T-helper 1 cell treated with Interleukin-12 subunit alpha and Interleukin-12 subunit beta and Interleukin-4 antibody, amounts not matched to agents 30 μg/mL and 1 μg/mL, for 36 hours (primary cell): ENCODE measurements around the gene AGXT2.

Experiments
- H3K27ac Mint-ChIP-seq: one replicate; pipeline ENCODE4 v1.8.0; 2021; ENCODE audit warnings: mild to moderate bottlenecking, mixed read lengths
- H3K27me3 Mint-ChIP-seq: one replicate; pipeline ENCODE4 v1.8.0; 2021; ENCODE audit warnings: low read depth, mixed read lengths
- H3K36me3 Mint-ChIP-seq: one replicate; pipeline ENCODE4 v1.8.0; 2021; ENCODE audit warnings: low read depth, mixed read lengths
- H3K4me1 Mint-ChIP-seq: one replicate; pipeline ENCODE4 v1.8.0; 2021; ENCODE audit warnings: low read depth, mixed read lengths
- H3K4me3 Mint-ChIP-seq: one replicate; pipeline ENCODE4 v1.8.0; 2021; ENCODE audit warnings: mild to moderate bottlenecking, moderate library complexity, mixed read lengths
- H3K9me3 Mint-ChIP-seq: one replicate; pipeline ENCODE4 v1.8.0; 2021; ENCODE audit warnings: mixed read lengths

The AGXT2 gene, protein sequence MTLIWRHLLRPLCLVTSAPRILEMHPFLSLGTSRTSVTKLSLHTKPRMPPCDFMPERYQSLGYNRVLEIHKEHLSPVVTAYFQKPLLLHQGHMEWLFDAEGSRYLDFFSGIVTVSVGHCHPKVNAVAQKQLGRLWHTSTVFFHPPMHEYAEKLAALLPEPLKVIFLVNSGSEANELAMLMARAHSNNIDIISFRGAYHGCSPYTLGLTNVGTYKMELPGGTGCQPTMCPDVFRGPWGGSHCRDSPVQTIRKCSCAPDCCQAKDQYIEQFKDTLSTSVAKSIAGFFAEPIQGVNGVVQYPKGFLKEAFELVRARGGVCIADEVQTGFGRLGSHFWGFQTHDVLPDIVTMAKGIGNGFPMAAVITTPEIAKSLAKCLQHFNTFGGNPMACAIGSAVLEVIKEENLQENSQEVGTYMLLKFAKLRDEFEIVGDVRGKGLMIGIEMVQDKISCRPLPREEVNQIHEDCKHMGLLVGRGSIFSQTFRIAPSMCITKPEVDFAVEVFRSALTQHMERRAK

DNA sequence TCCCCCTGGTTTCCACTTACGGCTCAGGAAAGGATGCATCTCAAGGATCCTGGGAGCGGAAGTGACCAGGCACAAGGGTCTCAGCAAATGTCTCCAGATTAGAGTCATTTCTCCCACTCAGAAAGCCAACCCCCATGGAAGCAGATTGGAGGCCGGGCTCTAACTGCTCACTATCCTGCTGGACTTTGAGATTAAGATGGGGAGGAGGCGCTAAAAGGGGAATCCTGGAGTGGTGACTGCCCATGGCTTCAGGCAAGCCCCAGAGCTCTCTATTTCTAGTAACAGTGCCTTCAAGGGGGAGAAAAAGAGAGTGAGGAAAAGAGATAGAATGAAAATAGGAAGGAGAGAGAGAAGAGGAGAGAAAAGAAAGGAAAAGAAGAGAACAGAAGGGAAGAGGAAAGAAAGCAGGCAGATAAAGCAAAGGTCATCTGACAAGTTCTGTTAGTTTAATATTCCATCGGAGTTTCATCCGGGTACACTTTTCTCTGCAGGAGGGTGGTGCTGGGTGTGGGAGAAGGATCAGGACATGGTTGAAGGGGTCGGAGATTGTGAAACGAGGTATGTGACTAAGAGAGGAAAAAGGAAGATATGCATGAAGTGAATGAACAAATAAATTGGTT lies at the start of gene AGXT2:
AGXT2 (minus strand) TSS at position 165 of the 620 bp plus-strand sequence; CDS start at position 108, 57 bp downstream.
- Mint-ChIP-seq H3K9me3 (no peaks in the 10 kb centered on the region), H3K36me3 (no peaks in the 10 kb centered on the region), H3K4me1 (no peaks in the 10 kb centered on the region), H3K27me3 (peaks cover 4% of the 10 kb centered on the region), H3K4me3 (no peak within 1 kb of the TSS), H3K27ac (no peak within 1 kb of the TSS)

DNA sequence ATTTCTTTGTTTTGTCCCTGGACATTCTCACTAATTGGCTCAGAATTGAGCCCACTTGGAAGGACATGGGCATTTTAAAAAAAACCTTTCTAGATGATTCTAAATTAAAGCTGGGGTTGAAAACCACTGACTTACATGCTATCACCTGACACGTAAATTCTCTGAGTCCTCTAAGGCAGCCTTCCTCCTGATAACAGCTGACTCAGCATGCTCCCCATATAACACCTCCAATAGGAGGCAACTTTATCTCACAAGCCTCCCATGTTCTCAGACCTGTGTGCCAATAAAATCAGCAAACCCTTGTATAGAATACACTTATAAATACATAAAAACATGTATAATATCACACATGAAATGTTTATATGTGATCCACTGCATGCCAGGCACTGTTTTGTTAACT lies 49.2 kb upstream of the AGXT2 start:
- peaks cover 5% of the 10 kb centered on the region for H3K27me3 Mint-ChIP-seq
- no peaks in the 10 kb centered on the region for H3K4me1 Mint-ChIP-seq
- H3K9me3 Mint-ChIP-seq: no peaks in the 10 kb centered on the region
- no peaks in the 10 kb centered on the region for H3K36me3 Mint-ChIP-seq
- no peak overlapping the region for H3K4me3 Mint-ChIP-seq
- H3K27ac Mint-ChIP-seq: no peak overlapping the region

DNA sequence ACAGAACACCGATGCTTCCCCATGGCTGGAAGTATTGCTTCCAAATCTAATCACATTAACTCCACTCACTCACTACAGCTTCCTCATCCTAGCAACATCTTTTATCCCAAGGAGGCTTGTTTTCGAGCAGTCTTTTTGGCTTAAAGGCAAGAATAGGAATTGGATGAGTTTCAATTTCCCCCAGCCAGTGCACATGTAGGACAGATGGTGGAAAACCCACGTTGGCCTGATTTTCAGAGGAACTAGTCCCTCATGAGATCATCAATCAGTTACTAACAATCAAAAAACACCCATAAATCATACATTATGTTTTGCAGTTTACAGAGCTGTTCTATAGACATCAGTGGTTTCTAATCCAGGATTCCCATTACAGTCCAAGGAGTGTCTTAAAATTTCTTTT lies 48.5 kb upstream of the AGXT2 start:
- Mint-ChIP-seq H3K27me3 (peaks cover 5% of the 10 kb centered on the region), H3K4me1 (no peaks in the 10 kb centered on the region), H3K36me3 (no peaks in the 10 kb centered on the region), H3K27ac (no peak overlapping the region), H3K9me3 (no peaks in the 10 kb centered on the region), H3K4me3 (no peak overlapping the region)

DNA sequence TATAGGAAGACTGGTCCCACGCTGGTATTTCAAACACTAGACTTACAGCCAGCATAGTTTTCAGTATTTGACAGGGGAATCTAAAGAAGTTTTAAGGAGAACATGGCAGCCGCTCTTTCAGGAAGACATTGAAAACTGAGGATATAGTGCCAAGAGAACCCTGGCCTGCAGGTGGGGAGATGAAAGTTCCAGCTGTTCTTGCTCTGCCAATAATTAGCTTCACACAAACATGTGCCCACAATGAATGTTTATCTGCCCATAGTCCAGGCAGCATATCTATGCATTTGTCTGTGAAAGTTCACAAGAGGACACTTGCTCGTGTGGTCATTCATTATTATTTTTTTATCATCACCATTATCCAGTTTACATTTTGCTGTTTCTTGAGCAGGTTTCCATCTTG lies 47.6 kb upstream of the AGXT2 start:
- Mint-ChIP-seq H3K9me3 (no peaks in the 10 kb centered on the region), H3K36me3 (no peaks in the 10 kb centered on the region), H3K4me1 (no peaks in the 10 kb centered on the region), H3K4me3 (no peak overlapping the region), H3K27ac (no peak overlapping the region), H3K27me3 (peaks cover 5% of the 10 kb centered on the region)

DNA sequence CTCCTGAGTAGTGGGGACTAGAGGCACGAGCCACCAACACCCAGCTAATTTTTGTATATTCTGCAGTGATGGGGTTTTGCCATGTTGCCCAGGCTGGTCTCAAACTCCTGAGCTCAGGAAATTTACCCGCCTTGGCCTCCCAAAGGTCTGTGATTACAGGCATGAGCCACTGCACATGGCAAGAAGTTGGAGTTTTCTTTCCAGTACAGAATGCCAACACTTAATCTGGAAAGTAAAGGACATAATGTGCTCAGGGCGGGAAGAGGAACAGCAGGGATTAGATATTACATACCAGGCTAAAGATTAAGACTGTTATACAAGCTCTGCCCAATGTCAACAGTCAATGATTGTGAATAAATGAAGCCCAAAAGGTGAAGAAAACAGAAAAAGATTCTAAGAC lies 47.2 kb upstream of the AGXT2 start:
- peaks cover 5% of the 10 kb centered on the region for H3K27me3 Mint-ChIP-seq
- no peak overlapping the region for H3K4me3 Mint-ChIP-seq
- H3K9me3 Mint-ChIP-seq: no peaks in the 10 kb centered on the region
- H3K36me3 Mint-ChIP-seq: no peaks in the 10 kb centered on the region
- no peak overlapping the region for H3K27ac Mint-ChIP-seq
- H3K4me1 Mint-ChIP-seq: no peaks in the 10 kb centered on the region

DNA sequence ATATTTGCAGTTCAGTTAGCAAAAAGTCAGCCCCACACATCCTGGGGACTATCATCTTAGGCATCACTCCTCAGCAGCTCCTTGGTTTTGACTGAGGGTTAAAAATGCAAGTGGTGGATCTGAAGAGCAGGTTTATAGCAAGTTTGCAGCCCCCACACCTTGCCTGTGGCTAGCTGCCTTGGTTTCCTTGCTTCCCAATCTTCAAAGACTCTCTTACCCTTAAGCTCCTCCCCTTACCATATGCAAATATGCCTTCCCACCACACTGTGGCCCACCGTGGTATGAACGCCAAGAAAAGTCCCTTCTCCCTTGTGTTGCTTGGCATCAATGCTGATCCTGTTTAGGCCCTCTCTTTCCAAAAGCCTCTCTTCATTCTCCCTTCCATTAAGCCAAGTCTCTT lies 45.0 kb upstream of the AGXT2 start:
- Mint-ChIP-seq H3K36me3 (no peaks in the 10 kb centered on the region), H3K4me3 (no peak overlapping the region), H3K4me1 (no peaks in the 10 kb centered on the region), H3K27me3 (peaks cover 4% of the 10 kb centered on the region), H3K9me3 (no peaks in the 10 kb centered on the region), H3K27ac (no peak overlapping the region)

DNA sequence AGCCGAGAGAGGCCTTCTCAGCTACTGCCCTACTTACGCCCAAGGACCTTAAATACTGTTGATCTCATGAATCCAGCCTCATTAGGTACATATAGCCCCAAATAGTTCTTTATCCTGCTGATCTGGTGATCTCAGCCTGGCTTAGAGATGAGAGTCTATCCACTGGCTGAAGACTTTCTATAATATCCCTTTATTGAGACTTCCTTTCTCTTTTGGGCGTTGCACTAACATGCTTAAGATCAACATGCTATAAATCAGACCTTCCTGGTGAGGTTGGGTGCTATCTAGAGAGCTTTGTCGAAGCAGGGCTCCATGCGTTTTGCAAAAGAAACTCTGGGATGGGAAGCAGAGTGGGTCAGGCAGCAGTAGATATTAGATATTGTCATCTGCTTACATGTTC lies 44.0 kb upstream of the AGXT2 start:
- Mint-ChIP-seq H3K27ac (no peak overlapping the region), H3K27me3 (no peaks in the 10 kb centered on the region), H3K4me1 (no peaks in the 10 kb centered on the region), H3K9me3 (no peaks in the 10 kb centered on the region), H3K4me3 (no peak overlapping the region), H3K36me3 (no peaks in the 10 kb centered on the region)

DNA sequence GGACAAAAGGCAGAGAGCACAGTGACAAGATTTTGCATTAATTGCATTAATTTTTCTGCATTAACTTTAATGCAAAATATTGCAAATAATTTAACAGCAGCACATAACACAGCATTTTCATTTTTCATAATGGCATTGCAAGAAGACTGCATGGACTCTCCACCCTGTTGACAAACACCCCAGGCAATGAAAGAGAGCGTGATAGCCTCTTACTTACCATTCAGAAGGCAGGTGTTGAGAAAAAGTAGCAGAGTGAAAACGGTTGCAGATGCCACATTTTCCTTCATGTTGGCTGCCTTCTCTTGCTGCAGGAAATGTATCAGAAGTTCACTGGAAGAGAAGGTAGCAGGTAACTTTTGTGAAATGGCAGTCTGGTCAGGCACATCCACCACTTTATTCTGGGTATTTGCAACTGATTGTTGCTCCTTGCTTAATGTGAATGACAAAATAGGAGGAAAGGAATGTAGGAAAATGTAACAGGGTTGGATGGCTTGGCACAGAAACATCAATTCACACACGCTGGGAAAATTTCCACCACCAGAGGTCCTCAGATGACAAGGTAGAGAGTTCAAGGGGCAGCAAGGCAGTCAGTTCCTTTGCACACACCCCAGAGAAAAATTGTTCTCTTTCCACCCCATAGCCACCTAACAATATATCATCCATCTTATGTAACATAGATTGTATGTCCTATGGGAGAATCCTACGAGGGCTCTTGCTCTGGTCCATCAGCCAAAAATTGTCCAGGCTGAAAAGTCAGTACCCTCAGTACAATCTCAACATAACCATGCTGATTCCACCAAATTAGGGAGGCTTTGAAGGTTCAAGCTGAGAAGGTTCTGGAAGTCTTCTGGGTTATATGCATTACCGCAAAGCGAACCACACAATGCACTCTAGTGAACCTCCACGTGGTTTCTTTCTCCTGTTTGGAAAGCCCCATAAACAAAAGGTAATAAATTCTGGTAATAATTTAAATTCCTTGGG lies 41.9 kb upstream of the AGXT2 start:
- no peaks in the 10 kb centered on the region for H3K36me3 Mint-ChIP-seq
- no peaks in the 10 kb centered on the region for H3K9me3 Mint-ChIP-seq
- no peaks in the 10 kb centered on the region for H3K27me3 Mint-ChIP-seq
- H3K27ac Mint-ChIP-seq: no peak overlapping the region
- H3K4me1 Mint-ChIP-seq: no peaks in the 10 kb centered on the region
- H3K4me3 Mint-ChIP-seq: no peak overlapping the region

DNA sequence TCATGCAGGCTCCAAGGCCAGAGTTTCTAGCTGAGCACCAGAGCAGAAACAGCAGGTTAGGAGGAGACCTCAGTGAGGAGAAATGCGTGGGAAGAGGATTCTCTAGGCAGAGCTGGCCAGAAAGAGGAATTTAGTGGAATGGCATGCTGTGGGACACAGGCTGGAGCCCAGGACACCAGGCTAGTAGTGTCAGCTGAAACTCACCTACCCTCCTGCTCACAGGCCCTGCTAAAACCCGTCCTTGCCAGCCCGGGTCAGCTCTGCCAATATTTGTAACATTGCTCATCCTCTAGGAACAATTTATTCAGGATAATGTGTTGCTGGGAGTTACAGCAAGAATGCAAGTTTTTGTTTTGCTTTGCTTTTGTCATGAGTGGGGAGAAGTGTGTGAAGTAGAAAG lies 40.2 kb upstream of the AGXT2 start:
- no peaks in the 10 kb centered on the region for H3K27me3 Mint-ChIP-seq

DNA sequence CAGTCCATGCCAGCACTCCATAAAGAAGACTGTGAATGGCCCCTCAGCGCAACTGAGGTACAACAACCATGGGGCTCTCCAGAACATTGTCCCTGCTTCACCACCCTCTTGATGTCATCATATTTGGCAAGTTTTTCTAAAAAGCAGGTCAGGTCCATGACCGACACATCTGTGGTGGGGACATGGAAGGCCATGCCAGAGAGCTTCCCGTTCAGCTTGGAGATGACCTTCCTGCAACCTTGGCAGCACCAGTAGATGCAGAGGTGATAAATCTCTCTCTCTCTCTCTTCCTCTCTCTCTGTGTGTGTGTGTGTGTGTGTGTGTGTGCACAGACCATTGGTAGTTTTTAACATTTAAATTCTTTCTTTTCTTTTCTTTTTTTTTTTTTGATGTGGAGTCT lies 35.4 kb upstream of the AGXT2 start:
- H3K36me3 Mint-ChIP-seq: no peaks in the 10 kb centered on the region
- no peak overlapping the region for H3K4me3 Mint-ChIP-seq
- H3K27ac Mint-ChIP-seq: no peak overlapping the region
- H3K4me1 Mint-ChIP-seq: no peaks in the 10 kb centered on the region
- no peaks in the 10 kb centered on the region for H3K27me3 Mint-ChIP-seq
- no peaks in the 10 kb centered on the region for H3K9me3 Mint-ChIP-seq

More for the DNA sequence above, 40.2 kb upstream of the AGXT2 start:
- H3K36me3 Mint-ChIP-seq: no peaks in the 10 kb centered on the region
- no peaks in the 10 kb centered on the region for H3K9me3 Mint-ChIP-seq
- H3K4me3 Mint-ChIP-seq: no peak overlapping the region
- H3K27ac Mint-ChIP-seq: no peak overlapping the region
- H3K4me1 Mint-ChIP-seq: no peaks in the 10 kb centered on the region

DNA sequence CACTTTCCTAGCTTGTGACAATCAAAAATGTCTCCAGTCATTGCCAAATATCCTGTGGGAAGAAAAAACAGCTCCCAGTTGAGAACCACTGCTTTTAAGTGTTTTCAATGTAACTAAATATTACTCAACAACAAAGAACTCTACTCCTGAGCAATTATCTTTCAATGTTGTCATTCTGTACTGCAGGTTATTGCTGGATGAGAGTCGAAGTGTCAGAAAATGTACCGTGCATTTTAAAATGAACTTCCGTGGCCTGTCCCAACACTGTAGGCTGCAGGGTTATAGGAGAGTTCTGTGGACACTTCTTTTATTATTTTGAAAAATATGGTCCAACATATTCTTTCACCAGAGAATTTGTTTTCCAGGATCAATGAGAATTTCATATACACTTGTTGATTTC lies 34.8 kb upstream of the AGXT2 start:
- Mint-ChIP-seq H3K27me3 (no peaks in the 10 kb centered on the region), H3K9me3 (no peaks in the 10 kb centered on the region), H3K4me3 (no peak overlapping the region), H3K36me3 (no peaks in the 10 kb centered on the region), H3K4me1 (no peaks in the 10 kb centered on the region), H3K27ac (no peak overlapping the region)

DNA sequence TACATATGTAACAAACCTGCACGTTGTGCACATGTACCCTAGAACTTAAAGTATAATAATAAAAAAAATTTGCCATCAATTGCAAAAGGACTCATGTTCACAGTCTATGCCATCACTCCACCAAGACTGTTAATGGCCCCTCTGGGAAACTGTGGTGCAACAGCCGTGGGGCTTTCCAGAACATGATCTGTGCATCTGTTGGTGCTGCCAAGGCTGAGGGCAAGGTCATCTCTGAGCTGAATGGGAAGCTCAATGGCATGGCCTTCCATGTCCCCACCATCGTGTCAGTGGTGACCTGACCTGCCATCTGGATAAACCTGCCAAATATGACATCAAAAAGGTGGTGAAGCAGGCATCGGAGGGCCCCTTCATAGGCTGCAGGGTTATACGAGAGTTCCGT lies 33.4 kb upstream of the AGXT2 start:
- Mint-ChIP-seq H3K4me1 (no peaks in the 10 kb centered on the region), H3K9me3 (no peaks in the 10 kb centered on the region), H3K4me3 (no peak overlapping the region), H3K27me3 (no peaks in the 10 kb centered on the region), H3K36me3 (no peaks in the 10 kb centered on the region), H3K27ac (no peak overlapping the region)

DNA sequence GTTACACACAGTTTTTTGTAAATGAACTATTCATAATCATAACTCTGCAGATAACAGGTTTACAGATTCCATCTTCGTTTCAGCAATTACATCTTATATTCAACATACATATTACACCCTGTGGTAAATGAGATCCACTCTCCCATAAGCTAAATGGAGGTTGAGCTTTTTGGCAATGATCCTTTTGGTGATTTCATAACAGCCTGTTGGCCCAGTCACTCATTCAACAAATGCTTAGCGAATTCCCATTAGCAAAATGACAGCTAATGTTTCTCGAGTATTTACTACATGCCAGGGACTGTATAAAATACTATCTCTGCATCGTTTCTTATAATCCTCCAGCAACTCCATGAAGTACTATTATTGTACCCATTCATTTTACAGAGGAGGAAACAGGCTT lies 25.4 kb upstream of the AGXT2 start:
- H3K4me3 Mint-ChIP-seq: no peak overlapping the region
- H3K4me1 Mint-ChIP-seq: no peaks in the 10 kb centered on the region
- H3K27me3 Mint-ChIP-seq: no peaks in the 10 kb centered on the region
- no peaks in the 10 kb centered on the region for H3K36me3 Mint-ChIP-seq
- peaks cover 3% of the 10 kb centered on the region for H3K9me3 Mint-ChIP-seq
- H3K27ac Mint-ChIP-seq: no peak overlapping the region

DNA sequence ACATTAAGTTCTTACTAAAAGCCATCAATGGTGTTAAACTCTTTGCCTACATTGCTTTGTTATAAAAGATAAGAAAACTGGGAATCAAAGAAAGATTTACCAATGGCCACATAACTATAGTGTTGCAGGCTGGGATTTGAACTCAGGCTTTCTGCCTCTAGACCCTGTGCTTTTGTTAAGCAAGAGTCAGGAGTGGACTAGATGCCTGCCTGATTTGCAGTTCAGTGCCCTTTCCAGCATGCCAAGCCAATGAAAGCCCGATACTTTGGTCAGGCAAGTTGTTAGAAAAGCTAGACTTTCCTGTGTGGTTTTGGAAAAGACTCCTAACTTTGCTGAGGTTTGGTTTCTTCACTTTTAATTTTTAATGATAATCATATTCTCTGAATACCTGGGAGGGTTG lies 21.4 kb upstream of the AGXT2 start:
- peaks cover 3% of the 10 kb centered on the region for H3K9me3 Mint-ChIP-seq
- H3K36me3 Mint-ChIP-seq: no peaks in the 10 kb centered on the region
- no peaks in the 10 kb centered on the region for H3K27me3 Mint-ChIP-seq
- no peaks in the 10 kb centered on the region for H3K4me1 Mint-ChIP-seq
- no peak overlapping the region for H3K27ac Mint-ChIP-seq
- H3K4me3 Mint-ChIP-seq: no peak overlapping the region
